Measurements from ENCODE around the gene TADA1.

The TADA1 gene

GRCh38 chr1:166876540-166876838, 425 bp upstream of the TADA1 start:
- TF ChIP-seq CTCF (IDR thresholded peaks at IDR 0.05; ENCODE audit: insufficient read depth, low read depth, low read length, missing control alignments), result peak; percentile 38
- no peak for DNase-seq (ENCODE audit: low read depth)
- peak overlapping the region; percentile 59 for H3K4me3 ChIP-seq (ENCODE audit: low read length)

GRCh38 chr1:166875302-166875733, 746 bp downstream of the TADA1 start:
- TF ChIP-seq CTCF (IDR thresholded peaks at IDR 0.05; ENCODE audit: insufficient read depth, low read depth, low read length, missing control alignments), result no peak
- no peak for DNase-seq (ENCODE audit: low read depth)
- peak overlapping the region; percentile 59 for H3K4me3 ChIP-seq (ENCODE audit: low read length)

- no peak for TF ChIP-seq CTCF (IDR thresholded peaks at IDR 0.05; ENCODE audit: insufficient read depth, low read depth, low read length, missing control alignments)
- H3K4me3 ChIP-seq (ENCODE audit: low read length), result no peak overlapping the region
- DNase-seq (ENCODE audit: low read depth), result no peak
Measured at GRCh38 chr1:166874464-166874863, 1.6 kb downstream of the TADA1 start.

- H3K4me3 ChIP-seq (ENCODE audit: low read length), result no peak overlapping the region
- TF ChIP-seq CTCF (IDR thresholded peaks at IDR 0.05; ENCODE audit: insufficient read depth, low read depth, low read length, missing control alignments), result no peak
- DNase-seq (ENCODE audit: low read depth), result no peak
Measured at GRCh38 chr1:166870584-166870983, 5.5 kb downstream of the TADA1 start.

GRCh38 chr1:166869318-166870099, 6.6 kb downstream of the TADA1 start:
- no peak overlapping the region for H3K4me3 ChIP-seq (ENCODE audit: low read length)
- TF ChIP-seq CTCF (IDR thresholded peaks at IDR 0.05; ENCODE audit: insufficient read depth, low read depth, low read length, missing control alignments), result no peak
- no peak for DNase-seq (ENCODE audit: low read depth)

GRCh38 chr1:166868639-166869038, 7.4 kb downstream of the TADA1 start:
- no peak for TF ChIP-seq CTCF (IDR thresholded peaks at IDR 0.05; ENCODE audit: insufficient read depth, low read depth, low read length, missing control alignments)
- H3K4me3 ChIP-seq (ENCODE audit: low read length), result no peak overlapping the region
- no peak for DNase-seq (ENCODE audit: low read depth)

- H3K4me3 ChIP-seq (ENCODE audit: low read length), result no peak overlapping the region
- no peak for TF ChIP-seq CTCF (IDR thresholded peaks at IDR 0.05; ENCODE audit: insufficient read depth, low read depth, low read length, missing control alignments)
- DNase-seq (ENCODE audit: low read depth), result no peak
Measured at GRCh38 chr1:166865926-166866325, 10.1 kb downstream of the TADA1 start.
